ENCODE results near the gene TMEM174.

- TF ChIP-seq POLR2A (IDR thresholded peaks at IDR 0.05; ENCODE audit: low read depth, low read length) (no peak), POLR2AphosphoS5 (IDR thresholded peaks at IDR 0.05; ENCODE audit: low read depth, low read length) (no peak), TAF1 (IDR thresholded peaks at IDR 0.05; ENCODE audit: borderline replicate concordance, low read depth, low read length) (no peak)
These were observed 40.2 kb upstream of the TMEM174 start for GRCh38 chr5:73132759-73133158.
